NCI-H2196 (cell line): ENCODE data around the gene SPRING1.
"Not testable (repeated sequence)": the region's sequence is repeated elsewhere in the genome, so short reads cannot be mapped to it uniquely, and the experiment has no call there.

Experiments
- DNase-seq: peaks from one replicate; lab custom pipeline; 2025; ENCODE audit not compliant: unreplicated experiment; lab: John Stamatoyannopoulos, UW

SPRING1 gene

GRCh38 chr12:116742787-116743186, 4.9 kb upstream of the SPRING1 start:
- not testable (repeated sequence) for DNase-seq

DNA sequence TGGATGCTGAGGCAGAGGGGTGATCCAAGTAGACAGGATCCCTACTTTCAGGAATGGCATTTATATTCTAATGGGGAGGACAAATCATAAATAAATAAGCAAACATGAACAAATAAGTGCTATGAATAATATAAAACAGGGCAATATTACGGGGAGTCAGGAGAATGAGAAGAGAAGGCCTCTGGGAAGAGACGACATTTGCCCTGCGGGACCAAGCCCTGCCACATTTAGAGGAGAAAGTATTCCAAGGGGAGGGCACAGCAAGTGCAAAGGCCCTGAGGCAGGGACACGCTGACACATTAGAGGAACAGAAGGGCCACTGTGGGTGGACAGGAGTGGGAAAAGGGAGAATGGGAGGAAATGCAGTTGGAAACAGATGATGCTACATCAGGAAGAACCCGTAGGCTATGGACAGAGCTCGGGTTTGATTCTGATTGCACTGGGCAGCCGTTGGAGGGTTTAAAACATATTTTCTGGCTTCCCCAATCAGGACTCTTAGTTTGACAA, 1.6 kb upstream of the SPRING1 start:
- DNase-seq = no peak

GRCh38 chr12:116736962-116737773, 701 bp downstream of the SPRING1 start:
- DNase-seq = no peak

DNA sequence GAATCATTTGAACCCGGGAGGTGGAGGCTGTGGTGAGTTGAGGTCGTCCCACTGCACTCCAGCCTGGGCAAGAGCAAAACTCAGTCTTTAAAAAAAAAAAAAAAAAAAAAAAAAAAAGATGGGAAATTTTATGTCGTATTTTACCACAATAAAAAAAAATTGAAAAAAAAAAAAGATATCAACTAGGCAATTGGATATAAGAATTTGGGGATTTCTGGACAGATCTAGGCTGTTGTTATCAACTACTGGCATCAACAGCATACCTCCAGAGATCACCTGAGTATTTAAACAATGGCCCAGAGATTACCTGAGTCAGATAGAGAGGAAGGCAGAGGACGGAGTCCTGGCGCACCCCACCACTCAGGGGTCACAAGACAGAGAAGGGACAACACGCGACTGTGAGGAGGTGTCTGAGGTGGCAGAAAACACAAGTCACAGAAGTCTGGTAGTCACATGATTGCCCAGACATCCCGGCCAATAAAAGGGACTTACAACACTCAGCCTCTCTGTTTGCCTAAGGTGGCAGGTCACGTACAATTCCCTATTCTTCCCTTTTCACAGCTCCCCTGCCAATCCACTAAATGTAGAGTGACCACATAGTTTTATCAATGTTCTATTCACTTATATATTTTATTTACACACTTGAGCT, 1.8 kb downstream of the SPRING1 start:
- DNase-seq = peak; percentile 23

DNA sequence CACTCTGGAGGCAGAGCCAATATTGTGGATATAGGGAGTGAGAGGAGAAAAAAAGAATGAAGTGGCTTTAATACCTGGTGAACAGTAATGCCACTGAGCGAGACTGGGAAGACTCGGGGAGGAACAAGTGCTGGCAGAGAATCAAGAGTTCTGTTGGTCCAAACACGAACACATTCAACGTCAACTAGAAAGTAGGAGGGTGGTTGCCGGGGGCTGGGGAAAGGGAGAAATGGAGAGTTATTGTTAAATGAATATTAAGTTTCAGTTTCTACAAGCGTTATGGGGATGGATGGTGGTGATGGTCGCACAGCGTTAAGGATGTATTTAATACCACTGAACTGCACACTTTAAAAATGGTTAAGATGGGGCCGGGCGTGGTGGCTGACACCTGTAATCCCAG, 2.8 kb downstream of the SPRING1 start:
- DNase-seq = no peak

DNA sequence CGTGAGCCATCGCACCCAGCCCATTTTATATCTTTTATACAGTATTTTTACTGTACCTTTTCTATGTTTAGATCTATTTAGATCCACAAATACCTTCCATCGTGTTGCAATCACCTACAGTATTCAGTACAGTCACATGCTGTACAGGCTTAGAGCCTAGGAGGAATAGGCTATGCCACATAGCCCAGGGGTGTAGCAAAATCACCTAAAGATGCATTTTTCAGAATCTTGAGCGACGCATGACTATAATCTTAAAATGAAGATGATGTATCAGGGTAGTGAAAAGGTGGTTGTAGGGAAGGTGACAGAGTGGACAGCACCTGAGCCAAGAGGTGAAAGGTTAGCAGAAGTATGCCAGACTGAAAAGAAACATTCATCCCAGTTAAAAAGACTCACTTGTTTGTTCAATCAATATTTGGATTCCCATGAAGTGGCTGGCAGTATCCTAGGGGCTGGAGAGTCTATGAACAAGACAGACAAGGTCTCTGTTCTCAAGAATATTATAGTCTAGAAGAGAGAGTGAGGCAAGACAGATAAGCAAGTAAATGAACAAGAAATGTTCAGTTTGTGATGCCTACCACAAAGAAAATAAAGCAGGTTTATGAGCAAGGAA, 3.6 kb downstream of the SPRING1 start:
- no peak for DNase-seq

DNA sequence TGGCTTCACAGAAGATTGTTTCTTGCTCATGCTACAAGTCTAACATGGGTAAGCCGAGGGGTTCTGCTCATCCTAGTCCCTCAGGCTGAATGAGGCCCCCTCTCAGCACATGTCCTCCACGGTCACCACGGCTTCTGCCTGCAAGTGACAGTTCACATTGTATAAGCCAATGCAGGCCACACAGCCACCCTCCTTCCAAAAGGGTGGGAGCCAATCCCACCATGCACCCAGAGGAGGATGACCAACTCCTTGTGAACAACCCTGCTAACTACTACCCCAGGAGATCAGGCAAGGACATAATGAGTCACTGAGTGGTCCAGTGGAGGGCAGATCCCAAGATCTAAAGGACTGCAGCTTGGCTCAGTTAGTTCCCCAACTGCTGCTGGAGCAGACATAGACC, 6.1 kb downstream of the SPRING1 start:
- DNase-seq = no peak

DNA sequence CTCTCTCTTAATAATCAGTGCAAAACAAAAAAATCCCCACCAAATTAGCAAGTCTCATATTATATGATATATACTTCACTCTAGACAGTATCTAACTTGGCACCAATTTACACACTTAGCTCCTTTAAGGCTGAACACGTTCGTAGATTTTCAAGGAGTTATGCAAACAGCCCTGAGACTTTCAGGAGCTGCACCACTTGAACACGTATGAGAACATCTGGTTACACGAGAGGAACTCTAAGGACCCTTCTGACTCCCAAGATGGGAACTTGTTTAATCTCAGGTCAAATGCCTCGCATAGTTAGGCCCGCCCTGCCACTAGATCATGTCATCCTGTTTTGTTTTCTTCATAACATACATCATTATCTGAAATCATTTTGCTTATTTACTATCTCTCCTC, 10.0 kb downstream of the SPRING1 start:
- no peak for DNase-seq

- no peak for DNase-seq
These were observed 10.6 kb downstream of the SPRING1 start for GRCh38 chr12:116727261-116727660.

- DNase-seq = no peak
These were observed 11.2 kb downstream of the SPRING1 start for GRCh38 chr12:116726694-116727093.

DNA sequence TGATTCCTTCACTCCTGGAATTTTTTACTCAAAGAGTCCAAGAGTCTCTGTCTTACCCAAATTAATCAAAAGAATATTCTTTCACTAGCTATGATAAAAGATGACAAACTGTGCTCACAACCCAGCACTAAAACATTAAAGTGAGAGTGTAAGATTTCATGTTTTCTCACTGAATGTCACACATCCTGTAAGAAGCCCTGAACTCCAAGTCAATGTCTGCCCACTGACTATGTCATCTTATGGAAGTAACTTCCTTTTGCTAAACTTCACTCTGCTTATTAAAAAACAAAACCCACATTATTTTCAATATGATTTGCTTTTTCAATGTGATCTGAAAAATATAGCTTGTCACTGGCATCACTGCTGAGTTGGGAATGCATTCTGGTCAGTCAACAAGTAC, 15.6 kb downstream of the SPRING1 start:
- DNase-seq = no peak

DNA sequence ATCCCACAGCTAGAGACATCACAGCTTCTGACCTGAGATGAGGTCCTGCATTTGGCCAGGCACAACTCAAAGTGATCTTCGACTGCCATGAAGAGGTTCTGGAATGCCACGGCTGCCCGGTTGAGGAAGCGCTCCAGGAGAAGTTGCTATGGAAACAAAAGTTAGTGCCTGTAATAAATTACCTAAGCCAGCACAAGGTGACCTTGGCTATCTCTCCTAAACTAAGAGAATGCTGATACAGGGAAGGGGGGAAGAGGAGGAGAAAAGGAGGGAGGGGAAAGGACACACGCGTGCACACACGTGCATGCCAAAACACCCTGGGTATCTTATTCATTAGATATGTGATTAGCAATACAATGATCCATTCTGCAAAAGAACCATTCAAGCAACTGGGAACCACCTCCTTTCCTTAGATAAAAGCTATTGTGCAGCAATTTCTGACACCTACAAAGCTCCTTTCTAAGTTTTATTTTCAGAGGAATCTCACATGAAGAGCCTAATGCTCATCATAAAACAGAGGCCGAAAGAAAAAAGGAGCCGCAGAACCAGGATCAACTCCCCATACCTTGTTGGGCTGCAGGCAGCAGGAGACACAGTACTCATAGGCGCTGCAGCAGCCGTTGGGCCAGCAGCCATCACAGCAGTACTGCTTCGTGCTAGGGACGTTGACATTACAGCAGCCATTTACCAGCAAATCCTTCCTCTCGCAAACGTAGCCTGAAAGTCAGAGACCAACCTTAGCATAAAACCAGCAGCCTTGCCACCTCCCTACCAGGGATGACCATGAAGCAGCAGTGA, 17.9 kb downstream of the SPRING1 start:
- no peak for DNase-seq

DNA sequence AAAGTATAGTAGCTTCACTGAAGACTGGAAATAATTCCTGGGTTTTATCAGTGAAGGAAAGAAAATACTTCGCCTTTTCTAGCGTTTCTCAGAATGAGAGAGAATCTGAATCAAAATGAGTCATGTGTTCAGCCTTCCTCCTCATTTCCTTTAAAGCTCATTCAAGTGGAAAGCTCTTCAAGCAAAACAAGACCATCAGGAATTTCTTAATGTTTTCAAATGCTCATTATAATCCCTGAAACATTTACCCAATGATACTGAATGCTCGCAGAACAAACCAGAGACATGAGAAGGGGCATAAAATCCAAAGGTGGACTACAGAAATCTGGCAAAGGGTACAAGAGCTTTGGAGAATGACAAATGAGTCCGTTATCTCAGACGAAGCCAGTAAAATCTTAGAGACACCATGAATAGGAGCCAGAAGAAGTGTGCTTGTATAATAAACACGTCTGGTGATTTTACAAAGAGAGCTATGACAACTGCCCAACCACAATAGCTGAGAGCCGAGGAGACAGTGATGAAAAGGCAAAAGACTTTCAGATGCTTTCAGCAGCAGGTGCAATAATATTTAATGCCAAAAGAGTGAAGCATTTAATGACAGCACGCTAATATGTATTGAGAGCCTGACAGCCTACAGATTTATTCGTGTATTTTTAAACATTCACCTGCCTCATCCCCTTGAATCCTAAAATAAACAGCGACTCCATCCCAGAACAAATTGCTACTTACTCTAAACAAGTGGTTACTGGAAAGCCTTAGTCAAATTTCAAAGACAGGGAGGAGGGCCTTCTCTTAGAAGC, 19.0 kb downstream of the SPRING1 start:
- DNase-seq = peak; percentile 56

- no peak for DNase-seq
These were observed 20.1 kb downstream of the SPRING1 start for GRCh38 chr12:116717466-116718437.

GRCh38 chr12:116714175-116714574, 23.7 kb downstream of the SPRING1 start:
- DNase-seq = no peak

- no peak for DNase-seq
These were observed 24.3 kb downstream of the SPRING1 start for GRCh38 chr12:116713527-116713926.

GRCh38 chr12:116712458-116713303, 25.2 kb downstream of the SPRING1 start:
- DNase-seq = no peak
